MCF 10A (cell line): Measurements from ENCODE around the gene ADM. TPM values are rescaled to one million over a fixed set of nuclear protein-coding genes. Genes with fewer than 3 reads are reported as not detected.

Experiments
- BruUV-seq: library from RNA; stranded (reverse); fragments of 400-500 nt; replicated peaks from 2 replicates; lab custom pipeline; 2021; lab: Mats Ljungman, UMichigan
- CTCF ChIA-PET: fragments of 300-600 bp; sonication (Branson Sonifier 250); formaldehyde crosslinking; extraction: SDS; loops from one replicate; lab custom pipeline; 2021; ENCODE audit warnings: antibody characterized with exemption, inconsistent platforms; lab: Yijun Ruan, JAX
- POLR2A ChIA-PET: fragments of 300-600, 350-650 bp; sonication (Branson Sonifier 250); formaldehyde crosslinking; extraction: SDS; loops from one replicate; lab custom pipeline; 2020; ENCODE audit warnings: antibody characterized with exemption, inconsistent platforms; lab: Yijun Ruan, JAX
- DNase-seq: peaks from one replicate; pipeline ENCODE4 v3.0.0-alpha.2; 2018; ENCODE audit not compliant: unreplicated experiment
- H3K27ac Mint-ChIP-seq: one replicate; pipeline ENCODE4 v1.8.0; 2022; ENCODE audit warnings: mild to moderate bottlenecking, low read depth, mixed read lengths; ENCODE audit not compliant: unreplicated experiment
- H3K27me3 Mint-ChIP-seq: one replicate; pipeline ENCODE4 v1.8.0; 2022; ENCODE audit warnings: mixed read lengths; ENCODE audit not compliant: insufficient read depth, unreplicated experiment
- H3K36me3 Mint-ChIP-seq: one replicate; pipeline ENCODE4 v1.8.0; 2022; ENCODE audit warnings: mild to moderate bottlenecking, moderate library complexity, mixed read lengths; ENCODE audit not compliant: insufficient read depth, unreplicated experiment
- H3K4me1 Mint-ChIP-seq: one replicate; pipeline ENCODE4 v1.8.0; 2022; ENCODE audit warnings: mixed read lengths; ENCODE audit not compliant: insufficient read depth, unreplicated experiment
- H3K4me3 Mint-ChIP-seq: one replicate; pipeline ENCODE4 v1.8.0; 2022; ENCODE audit warnings: mild to moderate bottlenecking, moderate library complexity, mixed read lengths; ENCODE audit not compliant: unreplicated experiment
- H3K9me3 Mint-ChIP-seq: one replicate; pipeline ENCODE4 v1.8.0; 2022; ENCODE audit warnings: mixed read lengths; ENCODE audit not compliant: unreplicated experiment
- intact Hi-C: fragments of 100-400 bp; cut with micrococcal nuclease; formaldehyde crosslinking; loops from 2 replicates; pipeline ENCODE4 v1.14.1; 2022
- total RNA-seq: library from RNA; stranded (reverse); gene quantifications from 2 replicates; pipeline ENCODE4 v1.2.3, GENCODE V29; 2022
- TF ChIP-seq, protein P1 (sequence below): fragments of 200-600 bp; IDR thresholded peaks from one replicate; pipeline ENCODE4 v1.8.0; 2022; ENCODE audit warnings: antibody characterized with exemption, mild to moderate bottlenecking; ENCODE audit not compliant: unreplicated experiment

ADM gene
- total RNA-seq, 1 experiment from 2014 or later: 8.7 TPM

DNA sequence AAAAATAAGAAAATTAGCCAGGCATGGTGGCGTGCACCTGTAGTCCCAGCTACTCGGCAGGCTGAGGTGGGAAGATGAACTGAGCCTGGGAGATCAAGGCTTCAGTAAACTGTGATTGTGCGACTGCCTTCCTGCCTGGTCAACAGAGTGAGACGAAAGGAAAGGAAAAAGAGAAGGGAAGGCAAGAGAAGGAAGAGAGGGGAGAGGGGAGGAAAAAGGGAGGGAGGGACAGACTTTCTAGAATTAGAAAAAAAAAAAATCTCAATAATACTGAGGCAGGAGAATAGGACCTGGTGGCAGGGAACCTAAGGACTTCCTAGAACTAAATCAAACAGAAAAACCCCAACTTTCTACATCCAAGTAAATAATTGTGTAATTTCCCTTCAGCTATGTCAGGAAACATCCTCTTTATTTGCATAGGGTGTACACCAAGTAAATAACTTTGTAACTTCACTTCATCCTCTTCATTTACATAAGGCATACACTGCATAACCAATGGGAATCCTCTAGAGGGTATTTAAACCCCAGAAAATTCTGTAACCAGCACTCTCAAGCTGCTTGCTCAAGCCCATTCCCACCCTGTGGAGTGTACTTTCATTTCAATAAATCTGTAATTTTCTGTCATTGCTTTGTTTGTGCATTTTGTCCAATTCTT, 19.6 kb upstream of the ADM start:
- intact Hi-C loops: no loop called here
- no TSS peak for BruUV-seq
- no peak for DNase-seq
- POLR2A ChIA-PET: interaction anchor here (1.7 to 6.8 kb wide), 2 partner anchors 8 to 18 kb away, joined by 8 to 57 read pairs; partner anchors contain the start of gene ADM
- Mint-ChIP-seq H3K27ac (peak overlapping the region; percentile 39), H3K4me3 (no peak overlapping the region), H3K27me3 (no peaks in the 10 kb centered on the region), H3K4me1 (peaks cover 19% of the 10 kb centered on the region), H3K9me3 (no peaks in the 10 kb centered on the region), H3K36me3 (peaks cover 5% of the 10 kb centered on the region)
- TF ChIP-seq, protein P1, sequence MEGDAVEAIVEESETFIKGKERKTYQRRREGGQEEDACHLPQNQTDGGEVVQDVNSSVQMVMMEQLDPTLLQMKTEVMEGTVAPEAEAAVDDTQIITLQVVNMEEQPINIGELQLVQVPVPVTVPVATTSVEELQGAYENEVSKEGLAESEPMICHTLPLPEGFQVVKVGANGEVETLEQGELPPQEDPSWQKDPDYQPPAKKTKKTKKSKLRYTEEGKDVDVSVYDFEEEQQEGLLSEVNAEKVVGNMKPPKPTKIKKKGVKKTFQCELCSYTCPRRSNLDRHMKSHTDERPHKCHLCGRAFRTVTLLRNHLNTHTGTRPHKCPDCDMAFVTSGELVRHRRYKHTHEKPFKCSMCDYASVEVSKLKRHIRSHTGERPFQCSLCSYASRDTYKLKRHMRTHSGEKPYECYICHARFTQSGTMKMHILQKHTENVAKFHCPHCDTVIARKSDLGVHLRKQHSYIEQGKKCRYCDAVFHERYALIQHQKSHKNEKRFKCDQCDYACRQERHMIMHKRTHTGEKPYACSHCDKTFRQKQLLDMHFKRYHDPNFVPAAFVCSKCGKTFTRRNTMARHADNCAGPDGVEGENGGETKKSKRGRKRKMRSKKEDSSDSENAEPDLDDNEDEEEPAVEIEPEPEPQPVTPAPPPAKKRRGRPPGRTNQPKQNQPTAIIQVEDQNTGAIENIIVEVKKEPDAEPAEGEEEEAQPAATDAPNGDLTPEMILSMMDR: no peak
- CTCF ChIA-PET: interaction anchor here (0.6 to 1.0 kb wide), 5 partner anchors 17 to 538 kb away, joined by 3 to 7 read pairs (median 3); no protein-coding TSS in a partner anchor

DNA sequence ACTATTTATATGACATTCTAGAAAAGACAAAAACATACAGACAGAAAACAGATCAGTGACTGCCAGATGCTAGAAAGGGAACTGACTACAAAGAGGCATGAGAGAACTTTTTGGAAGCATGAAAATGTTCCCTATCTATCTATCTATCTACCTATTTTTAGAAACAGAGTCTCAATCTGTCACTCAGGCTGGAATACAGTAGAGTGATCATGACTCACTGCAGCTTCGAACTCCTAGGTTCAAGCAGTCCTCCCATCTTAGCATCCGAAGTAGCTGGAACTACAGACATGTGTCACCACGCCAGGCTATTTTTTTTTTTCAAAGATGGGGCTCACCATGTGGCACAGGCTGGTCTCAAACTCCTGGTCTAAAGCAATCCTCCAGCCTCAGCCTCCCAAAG, 17.7 kb upstream of the ADM start:
- intact Hi-C loops: no loop called here
- POLR2A ChIA-PET: no interaction called here

DNA sequence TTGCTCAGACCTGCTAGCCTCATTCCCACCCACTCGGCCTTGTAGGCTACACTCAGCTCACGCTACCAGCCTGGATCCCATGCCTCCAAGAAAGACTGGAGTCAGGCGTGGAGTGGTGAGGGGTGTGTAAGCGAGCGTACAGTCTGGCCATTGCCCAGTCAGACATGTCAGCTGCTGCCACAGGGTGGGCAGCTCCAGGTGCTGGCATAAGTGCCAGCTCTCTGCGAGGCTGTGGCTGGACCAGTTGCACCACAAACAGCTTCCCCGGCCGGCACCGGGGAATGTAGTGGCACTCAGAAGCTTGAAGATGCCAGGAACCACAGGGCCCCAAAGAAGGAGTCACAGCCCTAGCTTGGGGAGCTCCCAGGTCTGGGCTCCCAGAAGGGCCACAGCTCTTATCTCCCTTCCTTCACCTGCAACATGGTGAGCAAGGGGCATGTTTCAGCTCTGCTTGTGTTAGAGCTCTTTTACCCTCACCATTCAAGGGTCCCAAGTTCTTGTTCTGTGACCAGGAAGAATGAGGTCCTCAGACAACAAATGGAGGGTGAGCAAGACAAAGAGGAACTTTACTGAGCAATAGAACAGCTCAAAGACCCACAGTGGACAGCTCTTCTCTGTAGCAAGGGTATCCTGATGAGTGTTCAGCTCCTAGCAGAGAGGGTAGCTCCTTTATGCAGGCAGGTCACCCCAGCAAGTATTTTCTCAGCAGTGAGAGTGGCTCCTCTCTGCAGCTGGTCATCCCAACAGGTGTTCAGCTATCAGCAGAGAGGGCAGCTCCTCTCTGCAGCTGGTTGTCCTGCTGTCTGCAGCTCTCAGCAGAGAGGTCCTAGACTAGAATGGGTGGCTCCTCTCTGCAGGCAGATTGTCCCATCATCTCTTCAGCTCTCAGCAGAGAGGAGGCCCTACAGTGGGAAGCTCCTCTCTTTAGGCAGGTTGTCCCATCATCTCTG, 16.8 kb upstream of the ADM start:
- no peaks in the 10 kb centered on the region for H3K9me3 Mint-ChIP-seq
- intact Hi-C loops: no loop called here
- peaks cover 5% of the 10 kb centered on the region for H3K36me3 Mint-ChIP-seq
- H3K4me3 Mint-ChIP-seq: no peak overlapping the region
- POLR2A ChIA-PET: interaction anchor here (1.0 to 1.1 kb wide), 2 partner anchors 14 to 15 kb away, joined by 3 read pairs; no protein-coding TSS in a partner anchor
- H3K4me1 Mint-ChIP-seq: peaks cover 30% of the 10 kb centered on the region
- no peaks in the 10 kb centered on the region for H3K27me3 Mint-ChIP-seq
- CTCF ChIA-PET: interaction anchor here (0.6 to 1.3 kb wide), 5 partner anchors 10 to 120 kb away, joined by 3 to 6 read pairs (median 4); no protein-coding TSS in a partner anchor
- H3K27ac Mint-ChIP-seq: no peak overlapping the region
- BruUV-seq: no TSS peak
- TF ChIP-seq, protein P1: no peak
- no peak for DNase-seq

More for the DNA sequence above, 17.7 kb upstream of the ADM start:
- no peaks in the 10 kb centered on the region for H3K27me3 Mint-ChIP-seq
- no peaks in the 10 kb centered on the region for H3K9me3 Mint-ChIP-seq
- CTCF ChIA-PET: interaction anchor here (0.9 to 1.3 kb wide), 2 partner anchors 16 to 17 kb away, joined by 4 to 5 read pairs; no protein-coding TSS in a partner anchor
- peaks cover 5% of the 10 kb centered on the region for H3K36me3 Mint-ChIP-seq
- peaks cover 29% of the 10 kb centered on the region for H3K4me1 Mint-ChIP-seq
- TF ChIP-seq, protein P1: no peak
- BruUV-seq: no TSS peak
- H3K27ac Mint-ChIP-seq: no peak overlapping the region
- no peak for DNase-seq
- H3K4me3 Mint-ChIP-seq: no peak overlapping the region
